Kidney (tissue), 14 donors: Measurements from ENCODE around the gene USP5. TPM values are rescaled to one million over a fixed set of nuclear protein-coding genes. Genes with fewer than 3 reads are reported as not detected.
A peak's percentile ranks its signal among the peaks of the same experiment; 100 is the strongest.

Source experiments
- DNase-seq, 5 donors: peaks; one replicate each; pipeline ENCODE4 v3.0.0-alpha.2; 2013 to 2020
- FAIRE-seq: peaks from 2 replicates; lab custom pipeline; 2012; peaks lifted over from hg19 to GRCh38; lab: Jason Lieb, UNC
- H3K27ac ChIP-seq, 2 donors: one replicate each; pipeline ENCODE4 v1.7.0; 2013; ENCODE audit warnings: low read depth in 2 of 2, low read length in 2 of 2, inconsistent platforms in 1 of 2
- H3K27me3 ChIP-seq: one replicate; pipeline ENCODE4 v1.7.1; 2013; ENCODE audit warnings: low read length, inconsistent platforms; ENCODE audit not compliant: control insufficient read depth, insufficient read depth
- H3K36me3 ChIP-seq, 3 donors: one replicate each; pipeline versions ENCODE4 v1.7.0 to v1.7.1; 2013; ENCODE audit warnings: low read length in 3 of 3, control low read depth in 1 of 3, inconsistent platforms in 1 of 3; ENCODE audit not compliant: insufficient read depth in 3 of 3, control insufficient read depth in 2 of 3
- H3K4me1 ChIP-seq, 3 donors: one replicate each; pipeline versions ENCODE4 v1.7.0 to v1.7.1; 2013; ENCODE audit warnings: low read length in 3 of 3, inconsistent platforms in 1 of 3, low read depth in 1 of 3; ENCODE audit not compliant: control insufficient read depth in 2 of 3, insufficient read depth in 2 of 3
- H3K4me3 ChIP-seq, 3 donors: one replicate each; pipeline versions ENCODE4 v1.7.0 to v1.8.1; 2013; ENCODE audit warnings: low read length in 3 of 3, control low read depth in 1 of 3, inconsistent platforms in 1 of 3
- H3K9ac ChIP-seq, 3 donors: one replicate each; pipeline versions ENCODE4 v1.7.0 to v1.7.1; 2013; ENCODE audit warnings: low read length in 3 of 3, control low read depth in 1 of 3, inconsistent platforms in 1 of 3
- H3K9me3 ChIP-seq, 3 donors: one replicate each; pipeline versions ENCODE4 v1.7.0 to v1.7.1; 2013; ENCODE audit warnings: low read length in 3 of 3, control low read depth in 1 of 3, inconsistent platforms in 1 of 3; ENCODE audit not compliant: control insufficient read depth in 2 of 3, insufficient read depth in 1 of 3
- CTCF ChIP-seq: IDR thresholded peaks from 3 replicates; pipeline ENCODE4 v1.5.1; 2012; ENCODE audit warnings: mild to moderate bottlenecking, moderate library complexity, borderline replicate concordance; ENCODE audit not compliant: insufficient read depth; ENCODE audit errors: extremely low read depth
- intact Hi-C: fragments of 100-400 bp; cut with DNase I; formaldehyde crosslinking; loops from one replicate; pipeline ENCODE4 v1.11.1; 2022
- polyA plus RNA-seq: library from polyadenylated mRNA; stranded (reverse); fragments of 350-450 nt; fragmentation: Illumina TruSeq; extraction: RNeasy Lipid Tissue Mini Kit (QIAGEN cat#74804); gene quantifications from one replicate; pipeline ENCODE4 v1.2.3, GENCODE V29; 2014; ENCODE audit warnings: low read depth, low replicate concordance; ENCODE audit not compliant: insufficient read depth
- total RNA-seq: library from RNA; stranded (reverse); fragmentation: NEBNext Ultra II Directional; extraction: Animal tissue kit (Norgen Biotek cat#: 25700); gene quantifications from one replicate; pipeline ENCODE4 v1.2.1, GENCODE V29; 2021
- donor health status: control.
- donor health status: control.
- donor health status: control.
- donor health status: control.
- donor health status: control.
- donor health status: DM: yes; HTN: yes; CAD: no.
- donor health status: Normal renal cell carcinoma (clear cell type).

The USP5 gene
- total and polyA plus RNA-seq, 2 donors from 2014 or later = 52.3 to 75.5 TPM

GRCh38 chr12:6866163-6866919 is 14.4 kb downstream of the USP5 start:
- no peak for FAIRE-seq
- Histone ChIP-seq H3K9ac (peak overlapping the region in 2 of 3 donors; percentile 61 to 76), H3K9me3 (no peaks in the 10 kb centered on the region), H3K4me1 (peaks cover 0 to 28% (median 16%) of the 10 kb centered on the region in 3 donors), H3K27ac (peak overlapping the region in 1 of 2 donors; percentile 95), H3K4me3 (peak overlapping the region in 2 of 3 donors; percentile 41 to 80), H3K27me3 (no peaks in the 10 kb centered on the region), H3K36me3 (peaks cover 7 to 44% (median 20%) of the 10 kb centered on the region in 3 donors)
- intact Hi-C loops = no loop called here
- DNase-seq = peak in 3 of 5 donors; percentile 33 to 78 (median 75)
- no peak for TF ChIP-seq CTCF

DNA sequence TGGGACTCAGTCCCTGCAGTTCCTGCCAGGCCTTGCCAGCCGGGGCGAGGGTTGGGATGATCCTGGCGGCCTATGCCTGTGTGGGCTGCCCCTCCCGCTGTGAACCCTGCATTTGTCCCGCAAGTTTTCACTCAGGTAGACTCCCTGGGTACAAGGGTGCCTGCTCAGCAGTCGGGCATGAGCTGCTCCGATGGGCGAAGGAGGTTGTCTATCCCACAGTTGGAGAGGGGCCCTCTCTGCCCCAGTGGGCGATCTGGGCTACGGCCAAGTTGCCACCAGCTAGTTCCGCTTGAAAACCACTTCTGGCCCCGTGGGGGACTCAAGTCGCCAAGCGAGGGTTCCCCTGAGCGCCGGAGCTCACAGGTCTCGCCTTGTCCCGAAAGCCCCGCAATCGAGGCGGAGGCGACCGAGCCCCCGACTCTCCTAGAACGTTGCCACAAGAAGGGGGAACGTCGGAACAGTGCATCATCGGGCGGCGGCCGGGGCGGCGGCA is 15.0 kb downstream of the USP5 start:
- peak in 1 of 5 donors; percentile 29 for DNase-seq
- peak overlapping the region; percentile 92 to 95 for H3K27ac ChIP-seq
- intact Hi-C loops = no loop called here
- no peak for TF ChIP-seq CTCF
- no peak for FAIRE-seq
- peak overlapping the region; percentile 41 to 80 (median 56) for H3K4me3 ChIP-seq
- peaks cover 7 to 41% (median 16%) of the 10 kb centered on the region in 3 donors for H3K36me3 ChIP-seq
- H3K27me3 ChIP-seq = no peaks in the 10 kb centered on the region
- peaks cover 0 to 34% (median 22%) of the 10 kb centered on the region in 3 donors for H3K4me1 ChIP-seq
- no peaks in the 10 kb centered on the region for H3K9me3 ChIP-seq
- H3K9ac ChIP-seq = peak overlapping the region; percentile 44 to 76 (median 61)

DNA sequence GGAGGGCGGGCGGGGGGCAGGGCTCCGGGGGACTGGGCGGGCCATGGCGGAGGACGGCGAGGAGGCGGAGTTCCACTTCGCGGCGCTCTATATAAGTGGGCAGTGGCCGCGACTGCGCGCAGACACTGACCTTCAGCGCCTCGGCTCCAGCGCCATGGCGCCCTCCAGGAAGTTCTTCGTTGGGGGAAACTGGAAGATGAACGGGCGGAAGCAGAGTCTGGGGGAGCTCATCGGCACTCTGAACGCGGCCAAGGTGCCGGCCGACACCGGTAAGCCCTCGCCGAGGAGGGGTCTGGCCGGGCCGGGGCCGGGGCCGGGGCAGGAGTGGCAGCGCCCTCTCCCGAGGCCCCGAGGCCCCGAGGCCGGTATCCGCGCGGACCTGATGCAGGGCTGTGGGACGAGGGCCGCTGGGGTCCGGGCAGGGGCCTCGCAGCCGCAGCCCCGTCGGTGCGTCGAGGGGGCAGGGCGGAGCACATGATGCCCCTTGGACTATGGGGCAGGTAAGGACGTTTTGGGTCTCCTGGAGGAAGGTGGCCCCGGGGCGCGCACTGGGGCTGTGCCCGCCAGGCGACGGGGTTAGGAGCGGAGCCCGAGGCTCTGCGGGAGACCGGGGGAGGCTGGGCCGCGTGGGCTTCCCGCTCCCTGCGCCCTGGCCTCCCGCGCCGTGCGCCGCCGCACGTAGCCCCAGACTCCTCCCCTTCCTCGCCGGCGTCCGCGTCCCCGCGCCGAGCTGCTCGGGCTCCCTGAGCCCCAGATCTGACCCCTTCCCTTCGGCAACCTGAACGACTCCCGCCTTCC is 15.7 kb downstream of the USP5 start, which contains the start of gene TPI1:
Gene TPI1, plus strand, starts transcription at position 119 of the 798 bp plus-strand sequence. Its CDS starts 36 bp downstream, at position 155.
- peak within 1 kb of the TSS; percentile 77 to 85 (median 80) for H3K4me3 ChIP-seq
- H3K36me3 ChIP-seq = peaks cover 7 to 35% (median 16%) of the 10 kb centered on the region in 3 donors
- intact Hi-C loops = no loop called here
- no peak for TF ChIP-seq CTCF
- H3K27ac ChIP-seq = peak within 1 kb of the TSS; percentile 95 to 96
- no peak for FAIRE-seq
- H3K27me3 ChIP-seq = no peaks in the 10 kb centered on the region
- no peaks in the 10 kb centered on the region for H3K9me3 ChIP-seq
- peaks cover 0 to 36% (median 23%) of the 10 kb centered on the region in 3 donors for H3K4me1 ChIP-seq
- peak within 1 kb of the TSS; percentile 64 to 76 (median 76) for H3K9ac ChIP-seq
- DNase-seq = peak; percentile 87 to 97 (median 92)
